HepG2 (cell line): ENCODE data around the gene HYAL1. TPM values are rescaled to one million over a fixed set of nuclear protein-coding genes. Genes with fewer than 3 reads are reported as not detected.

Experiments used
- ESRRA ChIP-seq: sonication (generic); formaldehyde crosslinking; IDR thresholded peaks from 2 replicates; pipeline ENCODE4 v1.5.1; 2020; ENCODE audit warnings: mild to moderate bottlenecking, low read depth, missing genetic modification reagents
- KDM3A ChIP-seq: IDR thresholded peaks from 2 replicates; pipeline ENCODE4 v1.6.1; 2018; ENCODE audit warnings: low read depth, missing compliant biosample characterization
- KLF16 ChIP-seq, 2 experiments: sonication (generic) in 1 of 2; formaldehyde crosslinking in 1 of 2; IDR thresholded peaks; 2 replicates each; pipeline versions ENCODE4 v1.6.1 to v1.8.0; 2016 to 2023; ENCODE audit warnings: missing genetic modification reagents in 2 of 2, missing compliant biosample characterization in 1 of 2
- MTA3 ChIP-seq: sonication (generic); formaldehyde crosslinking; IDR thresholded peaks from 2 replicates; pipeline ENCODE4 v1.4.0; 2020; ENCODE audit warnings: missing genetic modification reagents
- RFX1 ChIP-seq: fragments of 450-650 bp; IDR thresholded peaks from 2 replicates; pipeline ENCODE4 v1.6.1; 2017
- TARDBP ChIP-seq: sonication (generic); formaldehyde crosslinking; IDR thresholded peaks from 2 replicates; pipeline ENCODE4 v1.8.0; 2022; ENCODE audit warnings: mild to moderate bottlenecking, missing genetic modification reagents
- ZFY ChIP-seq: sonication (generic); formaldehyde crosslinking; IDR thresholded peaks from 2 replicates; pipeline ENCODE4 v1.4.0; 2020; ENCODE audit warnings: missing genetic modification reagents
- ZNF326 ChIP-seq: sonication (generic); formaldehyde crosslinking; IDR thresholded peaks from 2 replicates; pipeline ENCODE4 v1.4.0; 2020; ENCODE audit warnings: missing genetic modification reagents, borderline replicate concordance
- ZNF335 ChIP-seq: sonication (generic); formaldehyde crosslinking; IDR thresholded peaks from 2 replicates; pipeline ENCODE4 v1.4.0; 2020; ENCODE audit warnings: missing genetic modification reagents
- ZNF34 ChIP-seq: sonication (generic); formaldehyde crosslinking; IDR thresholded peaks from 2 replicates; pipeline ENCODE4 v1.4.0; 2020; ENCODE audit warnings: mild to moderate bottlenecking, missing genetic modification reagents, borderline replicate concordance
- ZNF354B ChIP-seq: sonication (generic); formaldehyde crosslinking; IDR thresholded peaks from 2 replicates; pipeline ENCODE4 v1.8.0; 2022; ENCODE audit warnings: mild to moderate bottlenecking, missing genetic modification reagents
- ZNF598 ChIP-seq: sonication (generic); formaldehyde crosslinking; IDR thresholded peaks from 2 replicates; pipeline ENCODE4 v1.5.1; 2020; ENCODE audit warnings: mild to moderate bottlenecking, missing genetic modification reagents, borderline replicate concordance
- ZNF609 ChIP-seq: sonication (generic); formaldehyde crosslinking; IDR thresholded peaks from 2 replicates; pipeline ENCODE4 v1.4.0; 2020; ENCODE audit warnings: mild to moderate bottlenecking, missing genetic modification reagents, borderline replicate concordance
- polyA plus RNA-seq, 8 experiments: library from polyadenylated mRNA; depleted of rRNA in 3 of 8; stranded (reverse) in 7 of 8; unstranded in 1 of 8; fragments of >200 nt; fragmentation: Illumina TruSeq in 4 of 8; extraction: Trizol in 4 of 8; gene quantifications; 2 replicates each; pipeline versions ENCODE4 v1.2.1 to v1.2.3, GENCODE V29; 2011 to 2016; ENCODE audit warnings: low read depth in 4 of 8, missing spikeins in 1 of 8, mixed read lengths in 1 of 8; ENCODE audit not compliant: insufficient read depth in 1 of 8
- total RNA-seq, 5 experiments: library from RNA; depleted of rRNA; stranded (reverse); fragments of >200 nt; fragmentation: Illumina TruSeq; extraction: Trizol; gene quantifications; 2 replicates each; pipeline ENCODE4 v1.2.3, GENCODE V29; 2016; ENCODE audit warnings: low read depth in 1 of 5
- TF ChIP-seq, protein P1 (sequence below): sonication (generic); formaldehyde crosslinking; IDR thresholded peaks from 2 replicates; pipeline ENCODE4 v1.4.0; 2020; ENCODE audit warnings: missing genetic modification reagents, borderline replicate concordance
- TF ChIP-seq, protein P2 (sequence below): sonication (generic); formaldehyde crosslinking; conservative IDR thresholded peaks from 2 replicates; pipeline ENCODE4 v1.8.0; 2022; ENCODE audit warnings: mild to moderate bottlenecking, moderate library complexity, missing genetic modification reagents
- TF ChIP-seq, protein P3 (sequence below): sonication (generic); formaldehyde crosslinking; IDR thresholded peaks from 2 replicates; pipeline ENCODE4 v1.5.0; 2020; ENCODE audit warnings: mild to moderate bottlenecking, missing genetic modification reagents, borderline replicate concordance
- TF ChIP-seq, protein P4 (sequence below): sonication (generic); formaldehyde crosslinking; conservative IDR thresholded peaks from 2 replicates; pipeline ENCODE4 v1.8.0; 2022; ENCODE audit warnings: low read depth, missing genetic modification reagents

Gene HYAL1
- total and polyA plus RNA-seq, 2 of the 13 experiments (the other 11 are each of a cell fraction or from before 2014, with no cell fraction given), result 76.5 to 193 TPM

DNA sequence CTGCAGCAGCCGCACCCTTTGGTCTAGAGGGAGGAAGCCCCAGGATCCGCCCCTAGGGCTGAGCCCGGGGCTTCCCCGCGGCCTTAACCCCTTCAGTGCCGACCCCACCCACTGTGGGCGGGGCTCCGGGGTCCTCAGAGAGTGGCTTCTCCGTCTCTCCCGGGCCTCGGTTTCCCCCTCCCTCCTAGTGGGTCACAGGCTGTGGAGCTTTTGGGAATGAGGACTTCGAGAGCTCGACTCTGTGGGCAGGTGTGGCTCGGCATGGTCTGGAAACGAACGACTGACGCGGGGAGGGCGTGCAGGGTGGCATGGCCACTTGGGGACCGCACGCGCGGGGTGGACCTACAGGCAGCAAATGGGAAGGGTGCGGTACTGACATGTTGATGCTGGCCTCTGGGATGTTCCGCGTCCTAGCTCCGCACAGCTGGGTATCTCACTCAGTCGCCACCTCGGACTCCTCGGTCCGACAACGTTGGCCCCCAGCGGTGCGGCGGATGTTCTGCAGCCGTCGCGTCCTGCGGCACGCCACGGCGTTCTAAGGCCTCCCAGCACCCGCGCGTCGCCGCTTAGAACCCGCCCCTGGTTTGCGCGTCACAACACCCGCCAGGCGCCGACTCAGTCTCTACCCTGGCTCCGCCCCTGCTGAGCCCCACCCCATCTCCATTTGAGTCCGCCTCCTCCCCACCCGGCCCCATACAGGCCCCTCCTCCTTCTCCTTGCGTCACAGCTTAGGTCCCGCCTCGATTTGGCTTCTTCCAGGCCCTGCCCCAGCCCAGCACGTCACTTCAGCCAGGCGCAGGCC lies 4.3 kb downstream of the HYAL1 start, which contains the start of the genes HYAL3 and NAA80 (continued):
- TF ChIP-seq, protein P1, sequence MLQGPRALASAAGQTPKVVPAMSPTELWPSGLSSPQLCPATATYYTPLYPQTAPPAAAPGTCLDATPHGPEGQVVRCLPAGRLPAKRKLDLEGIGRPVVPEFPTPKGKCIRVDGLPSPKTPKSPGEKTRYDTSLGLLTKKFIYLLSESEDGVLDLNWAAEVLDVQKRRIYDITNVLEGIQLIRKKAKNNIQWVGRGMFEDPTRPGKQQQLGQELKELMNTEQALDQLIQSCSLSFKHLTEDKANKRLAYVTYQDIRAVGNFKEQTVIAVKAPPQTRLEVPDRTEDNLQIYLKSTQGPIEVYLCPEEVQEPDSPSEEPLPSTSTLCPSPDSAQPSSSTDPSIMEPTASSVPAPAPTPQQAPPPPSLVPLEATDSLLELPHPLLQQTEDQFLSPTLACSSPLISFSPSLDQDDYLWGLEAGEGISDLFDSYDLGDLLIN (CRISPR knock-in tag), result no peak; the same call in 1 of the 2 replicates
- no peak for TF ChIP-seq RFX1
- TF ChIP-seq, protein P2, sequence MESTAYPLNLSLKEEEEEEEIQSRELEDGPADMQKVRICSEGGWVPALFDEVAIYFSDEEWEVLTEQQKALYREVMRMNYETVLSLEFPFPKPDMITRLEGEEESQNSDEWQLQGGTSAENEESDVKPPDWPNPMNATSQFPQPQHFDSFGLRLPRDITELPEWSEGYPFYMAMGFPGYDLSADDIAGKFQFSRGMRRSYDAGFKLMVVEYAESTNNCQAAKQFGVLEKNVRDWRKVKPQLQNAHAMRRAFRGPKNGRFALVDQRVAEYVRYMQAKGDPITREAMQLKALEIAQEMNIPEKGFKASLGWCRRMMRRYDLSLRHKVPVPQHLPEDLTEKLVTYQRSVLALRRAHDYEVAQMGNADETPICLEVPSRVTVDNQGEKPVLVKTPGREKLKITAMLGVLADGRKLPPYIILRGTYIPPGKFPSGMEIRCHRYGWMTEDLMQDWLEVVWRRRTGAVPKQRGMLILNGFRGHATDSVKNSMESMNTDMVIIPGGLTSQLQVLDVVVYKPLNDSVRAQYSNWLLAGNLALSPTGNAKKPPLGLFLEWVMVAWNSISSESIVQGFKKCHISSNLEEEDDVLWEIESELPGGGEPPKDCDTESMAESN (CRISPR knock-in tag), result peak; percentile 80
- peak; percentile 60 for TF ChIP-seq TARDBP (CRISPR knock-in tag)
- peak; percentile 39; the same call in 1 of the 2 replicates for TF ChIP-seq ZNF326 (CRISPR knock-in tag)
- no peak for TF ChIP-seq KDM3A (CRISPR knock-in tag)
- peak in 1 of 2 experiments; percentile 75; a peak in 2 of 4 replicates for TF ChIP-seq KLF16 (CRISPR knock-in tag; IDR thresholded peaks at IDR 0.05)
- peak; percentile 71; the same call in 1 of the 2 replicates for TF ChIP-seq ZFY (CRISPR knock-in tag)
- TF ChIP-seq ZNF34 (CRISPR knock-in tag), result no peak
- TF ChIP-seq MTA3 (CRISPR knock-in tag), result no peak
- TF ChIP-seq ZNF598 (CRISPR knock-in tag), result peak; percentile 87
- peak; percentile 84 for TF ChIP-seq ZNF335
- no peak for TF ChIP-seq ESRRA (CRISPR knock-in tag)
- TF ChIP-seq, protein P3, sequence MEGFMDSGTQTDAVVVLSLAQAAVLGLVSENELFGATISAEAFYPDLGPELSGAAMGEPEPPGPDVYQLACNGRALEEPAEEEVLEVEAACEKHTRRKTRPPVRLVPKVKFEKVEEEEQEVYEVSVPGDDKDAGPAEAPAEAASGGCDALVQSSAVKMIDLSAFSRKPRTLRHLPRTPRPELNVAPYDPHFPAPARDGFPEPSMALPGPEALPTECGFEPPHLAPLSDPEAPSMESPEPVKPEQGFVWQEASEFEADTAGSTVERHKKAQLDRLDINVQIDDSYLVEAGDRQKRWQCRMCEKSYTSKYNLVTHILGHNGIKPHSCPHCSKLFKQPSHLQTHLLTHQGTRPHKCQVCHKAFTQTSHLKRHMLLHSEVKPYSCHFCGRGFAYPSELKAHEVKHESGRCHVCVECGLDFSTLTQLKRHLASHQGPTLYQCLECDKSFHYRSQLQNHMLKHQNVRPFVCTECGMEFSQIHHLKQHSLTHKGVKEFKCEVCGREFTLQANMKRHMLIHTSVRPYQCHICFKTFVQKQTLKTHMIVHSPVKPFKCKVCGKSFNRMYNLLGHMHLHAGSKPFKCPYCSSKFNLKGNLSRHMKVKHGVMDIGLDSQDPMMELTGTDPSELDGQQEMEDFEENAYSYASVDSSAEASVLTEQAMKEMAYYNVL (CRISPR knock-in tag), result peak; percentile 45; the same call in 1 of the 2 replicates
- no peak for TF ChIP-seq ZNF354B (CRISPR knock-in tag)
- TF ChIP-seq ZNF609, result no peak
- TF ChIP-seq, protein P4, sequence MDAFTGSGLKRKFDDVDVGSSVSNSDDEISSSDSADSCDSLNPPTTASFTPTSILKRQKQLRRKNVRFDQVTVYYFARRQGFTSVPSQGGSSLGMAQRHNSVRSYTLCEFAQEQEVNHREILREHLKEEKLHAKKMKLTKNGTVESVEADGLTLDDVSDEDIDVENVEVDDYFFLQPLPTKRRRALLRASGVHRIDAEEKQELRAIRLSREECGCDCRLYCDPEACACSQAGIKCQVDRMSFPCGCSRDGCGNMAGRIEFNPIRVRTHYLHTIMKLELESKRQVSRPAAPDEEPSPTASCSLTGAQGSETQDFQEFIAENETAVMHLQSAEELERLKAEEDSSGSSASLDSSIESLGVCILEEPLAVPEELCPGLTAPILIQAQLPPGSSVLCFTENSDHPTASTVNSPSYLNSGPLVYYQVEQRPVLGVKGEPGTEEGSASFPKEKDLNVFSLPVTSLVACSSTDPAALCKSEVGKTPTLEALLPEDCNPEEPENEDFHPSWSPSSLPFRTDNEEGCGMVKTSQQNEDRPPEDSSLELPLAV (CRISPR knock-in tag), result no peak
